Left renal cortex interstitium (tissue), 4 donors: ENCODE data around the gene SYNGR3. TPM values are rescaled to one million over a fixed set of nuclear protein-coding genes. Genes with fewer than 3 reads are reported as not detected.
"Not testable (repeated sequence)": the region's sequence is repeated elsewhere in the genome, so short reads cannot be mapped to it uniquely, and the experiment has no call there.

Experiments
- DNase-seq, 4 donors: peaks; one replicate each; pipeline ENCODE4 v3.0.0-alpha.2; 2013; ENCODE audit warnings: low read depth in 4 of 4, low spot score in 2 of 4, missing footprints in 1 of 4
- polyA plus RNA-seq, 4 donors: library from polyadenylated mRNA; unstranded; fragments of 120-200 nt; gene quantifications; one replicate each; pipeline ENCODE4 v1.2.1, GENCODE V29; 2013; ENCODE audit not compliant: insufficient read length in 4 of 4

SYNGR3 gene, protein sequence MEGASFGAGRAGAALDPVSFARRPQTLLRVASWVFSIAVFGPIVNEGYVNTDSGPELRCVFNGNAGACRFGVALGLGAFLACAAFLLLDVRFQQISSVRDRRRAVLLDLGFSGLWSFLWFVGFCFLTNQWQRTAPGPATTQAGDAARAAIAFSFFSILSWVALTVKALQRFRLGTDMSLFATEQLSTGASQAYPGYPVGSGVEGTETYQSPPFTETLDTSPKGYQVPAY
- polyA plus RNA-seq: 1 to 10 TPM; 1.8 to 2.4 (median 1.9) TPM

DNA sequence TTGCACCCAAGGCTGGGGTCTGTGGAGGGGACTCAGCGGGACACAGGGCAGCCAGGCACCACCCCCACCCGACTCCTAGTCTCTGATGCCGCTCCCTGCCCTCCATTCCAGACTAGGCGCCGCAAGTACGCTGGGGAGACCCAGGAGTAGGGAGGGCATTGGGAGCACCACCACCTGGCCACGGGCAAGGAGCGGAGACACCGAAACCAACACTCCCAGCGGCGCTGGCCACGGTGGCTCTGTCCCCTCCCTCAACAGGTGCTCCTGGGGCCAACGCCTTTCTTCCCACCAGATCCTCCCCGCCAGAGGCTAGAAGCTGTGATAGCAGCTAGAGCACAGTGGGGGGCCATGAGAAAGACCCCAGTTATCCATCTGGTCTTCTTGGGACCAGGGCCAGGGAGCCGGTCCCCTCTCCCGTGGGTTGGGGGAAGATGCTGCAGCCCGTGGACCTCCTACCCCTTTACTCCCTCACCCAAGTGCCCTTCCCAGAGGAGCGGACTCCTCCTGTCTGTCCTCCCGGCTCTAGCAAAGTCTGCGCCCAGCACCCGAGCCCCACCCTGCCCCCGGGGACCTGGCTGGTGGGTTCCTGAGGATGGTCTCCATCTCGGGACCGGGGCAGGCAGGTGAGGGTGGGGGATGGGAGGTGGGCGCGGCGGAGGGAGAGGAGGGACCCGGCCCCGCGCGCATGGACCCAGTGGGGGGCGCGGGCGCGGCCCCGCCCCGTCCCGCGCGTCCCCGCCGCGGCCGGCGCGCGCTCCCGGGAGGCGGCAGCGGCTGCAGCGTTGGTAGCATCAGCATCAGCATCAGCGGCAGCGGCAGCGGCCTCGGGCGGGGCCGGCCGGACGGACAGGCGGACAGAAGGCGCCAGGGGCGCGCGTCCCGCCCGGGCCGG lies at the start of gene SYNGR3:
Gene SYNGR3, plus strand, starts transcription at position 762 of the 892 bp plus-strand sequence. CDS start 133 bp downstream, outside the sequence.
- no peak for DNase-seq

DNA sequence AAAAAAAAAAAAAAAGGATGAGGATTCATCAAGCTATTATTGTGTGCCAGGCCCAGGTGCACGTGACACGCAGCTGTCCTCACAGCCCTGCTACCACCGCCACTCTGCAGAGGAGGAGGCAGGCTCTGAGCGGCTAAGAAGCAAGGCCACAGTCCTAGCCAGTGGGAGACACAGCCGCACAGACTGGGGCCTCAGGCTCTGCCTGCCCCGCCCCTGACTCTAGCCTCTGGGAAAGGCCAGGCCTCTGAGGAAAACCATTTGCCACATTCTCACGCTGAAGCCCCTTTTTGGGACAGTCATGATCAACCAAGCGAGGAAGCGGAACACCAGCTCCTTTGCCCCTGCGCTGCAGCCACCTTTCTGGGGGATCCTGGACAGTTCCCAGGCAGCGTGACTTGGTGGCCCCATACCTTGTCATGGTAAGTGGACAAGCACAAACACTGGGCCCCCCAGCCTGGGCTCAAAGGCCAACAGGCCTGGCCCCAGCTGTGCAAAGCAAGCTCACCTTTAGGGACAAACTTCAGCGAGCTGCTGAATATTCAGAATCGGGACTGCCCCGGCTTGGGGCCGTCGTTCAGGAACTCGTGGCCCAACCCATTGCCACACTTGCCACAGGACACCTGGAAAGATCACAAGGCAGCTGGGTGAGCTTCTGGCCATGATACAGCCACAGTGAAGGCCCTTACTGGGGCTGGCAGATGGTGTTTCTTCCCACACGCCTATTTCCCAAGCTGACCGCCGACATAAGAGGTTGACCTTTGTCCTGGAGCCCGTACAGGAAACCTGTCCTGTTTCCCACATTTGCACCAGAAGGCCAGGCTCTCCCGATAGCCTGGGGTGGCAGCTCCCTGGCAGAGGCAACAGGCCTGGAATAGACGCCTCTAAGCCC lies 49.3 kb upstream of the SYNGR3 start:
- no peak for DNase-seq

DNA sequence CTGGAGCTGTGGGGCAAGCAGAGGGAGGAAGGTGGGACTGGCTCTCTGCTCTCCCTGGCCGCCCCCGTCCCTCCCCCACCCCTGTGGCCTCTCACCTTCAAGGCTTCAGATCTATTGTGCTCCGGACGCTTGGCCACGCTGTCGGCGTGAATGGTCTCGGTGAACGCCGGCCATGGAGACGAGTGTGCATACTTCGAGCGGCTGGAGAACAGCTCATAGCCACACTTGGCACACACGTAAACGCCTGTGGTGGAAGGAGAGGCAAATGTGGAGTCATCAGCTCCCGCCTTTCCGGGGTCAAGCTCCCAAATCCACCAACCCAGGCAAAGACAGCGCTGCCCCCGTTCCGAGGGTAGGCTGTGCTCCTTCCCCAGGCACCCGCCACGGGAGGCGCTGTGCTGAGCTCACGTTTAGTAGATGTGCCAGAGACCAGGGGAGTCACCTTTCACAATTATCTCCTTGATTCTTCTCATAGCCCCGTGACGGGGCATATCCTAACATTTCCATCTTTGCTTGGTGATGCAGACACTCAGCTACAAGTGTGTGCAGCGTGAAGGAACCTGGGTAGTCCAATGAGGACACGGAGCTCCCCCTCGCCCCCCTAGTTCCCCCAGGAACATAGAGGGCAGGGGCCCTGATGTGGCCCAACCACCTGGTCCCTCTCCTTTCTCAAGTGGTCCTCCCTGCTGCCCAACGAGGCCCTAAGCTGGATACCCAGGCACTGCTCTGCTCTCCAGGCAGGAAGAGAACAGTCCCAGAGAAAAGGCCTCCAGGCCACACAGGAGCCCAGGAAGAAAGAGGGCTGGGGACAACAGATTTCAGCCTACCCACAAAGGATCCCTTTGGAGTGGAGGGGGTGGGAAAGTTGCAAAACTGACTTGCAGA lies 48.4 kb upstream of the SYNGR3 start:
- DNase-seq: no peak

DNA sequence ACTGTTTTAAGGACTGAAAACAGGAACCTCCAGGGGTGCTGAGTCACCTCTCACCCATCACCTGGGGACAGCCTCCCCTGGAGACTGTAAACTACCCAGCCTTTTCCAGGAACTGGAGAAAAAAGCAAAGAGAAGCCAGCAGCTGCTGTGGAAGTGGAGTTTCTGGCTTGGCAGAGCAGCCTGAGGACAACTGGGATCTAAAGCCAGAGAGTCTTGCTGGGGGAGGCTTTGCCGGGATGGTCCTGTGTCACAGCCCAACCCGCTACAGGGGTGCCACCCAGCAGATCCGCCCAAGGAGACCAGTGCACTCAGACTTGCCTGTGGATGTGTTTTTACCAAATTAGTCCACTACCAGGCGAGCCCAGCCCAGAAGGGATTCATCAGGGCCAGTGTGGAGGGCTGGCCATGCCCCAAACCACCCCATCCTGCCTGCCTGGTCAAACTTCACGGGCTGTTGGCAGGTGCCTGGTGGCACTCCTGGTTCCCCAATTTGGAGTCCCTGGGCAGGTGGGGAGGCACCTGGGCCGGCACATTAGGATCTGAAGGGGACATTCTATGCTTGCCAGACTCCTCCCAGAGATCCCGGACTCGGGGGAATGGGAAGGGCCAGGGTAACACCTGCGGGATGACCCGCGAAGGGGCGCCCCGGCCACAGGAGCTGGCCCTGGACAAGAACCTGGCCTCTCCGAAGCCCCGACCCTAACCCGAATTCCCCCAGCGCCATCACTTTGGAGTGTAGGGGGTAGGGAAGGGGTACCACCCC lies 47.5 kb upstream of the SYNGR3 start:
- DNase-seq: no peak

DNA sequence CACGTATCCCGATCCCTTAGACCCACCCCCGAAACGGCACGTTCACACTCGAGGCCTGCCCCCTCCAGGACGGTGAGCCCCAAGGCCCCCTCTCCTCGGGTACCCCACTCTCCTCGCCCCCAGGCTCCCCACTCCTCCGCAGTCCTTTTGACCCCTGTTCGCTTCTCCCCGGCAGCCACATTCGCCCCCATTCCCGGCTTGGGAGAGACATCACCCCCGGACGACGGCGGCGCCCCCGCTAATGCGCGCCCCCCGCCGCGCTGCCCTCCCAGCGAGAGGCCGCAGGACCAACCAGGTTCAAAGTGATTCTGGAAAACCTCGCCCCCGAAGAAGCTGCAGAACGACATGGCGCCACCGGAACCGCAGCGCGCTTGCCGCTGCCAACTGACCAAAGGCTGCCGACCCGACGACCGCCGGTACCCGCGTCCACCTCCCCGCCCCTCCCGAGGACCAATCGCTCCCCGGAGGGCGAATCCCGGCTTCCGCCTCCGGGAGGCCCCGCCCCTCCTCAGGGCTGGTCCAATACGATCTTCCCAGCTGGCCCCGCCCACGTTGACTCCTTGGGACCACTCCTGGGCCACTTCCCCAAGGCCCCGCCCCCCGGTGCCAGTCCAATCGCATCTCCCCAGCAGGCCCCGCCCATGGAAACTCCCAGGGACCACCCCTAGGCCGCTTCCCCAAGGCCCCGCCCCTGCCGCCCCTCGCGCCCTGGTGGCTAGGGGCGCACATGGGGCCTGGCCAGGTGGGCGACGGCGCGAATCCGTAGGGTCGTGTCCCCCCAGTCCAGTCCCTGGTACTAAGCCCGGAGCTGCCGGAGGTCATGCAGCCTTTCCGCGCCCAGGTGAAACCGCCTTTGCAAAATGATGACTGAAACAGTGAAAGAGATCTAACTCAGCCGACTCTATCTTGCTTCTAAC lies 46.7 kb upstream of the SYNGR3 start, which contains the start of gene MSRB1:
Gene MSRB1, minus strand, starts transcription at position 390 of the 917 bp plus-strand sequence. Its CDS starts 43 bp downstream, at position 347.
- peak; percentile 88 to 99 (median 96) for DNase-seq

DNA sequence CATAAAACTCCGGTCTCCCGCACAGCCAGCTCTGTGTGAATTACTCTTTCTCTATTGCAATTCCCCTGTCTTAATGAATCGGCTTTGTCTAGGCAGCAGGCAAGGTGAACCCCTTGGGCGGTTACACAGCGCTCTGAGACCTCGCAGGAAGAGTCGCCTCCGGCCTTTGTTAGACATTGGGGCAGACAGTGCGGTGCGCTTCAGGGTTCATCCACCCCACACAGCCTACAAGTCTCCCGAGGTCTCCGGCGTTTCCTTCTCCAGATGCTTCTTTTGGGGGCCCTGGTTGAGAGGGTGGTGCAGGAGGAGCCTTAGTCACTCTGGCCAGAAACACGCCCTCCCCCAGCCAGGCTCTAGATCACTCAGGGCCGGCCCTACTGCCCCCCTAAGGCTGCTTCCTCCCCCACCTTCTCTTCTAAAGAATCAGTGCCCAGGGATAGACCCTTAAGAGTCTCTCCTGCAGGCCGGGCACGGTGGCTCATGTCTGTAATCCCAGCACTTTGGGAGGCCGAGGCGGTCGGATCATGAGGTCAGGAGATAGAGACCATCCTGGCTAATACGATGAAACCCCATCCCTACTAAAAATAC lies 45.1 kb upstream of the SYNGR3 start:
- DNase-seq: no peak

DNA sequence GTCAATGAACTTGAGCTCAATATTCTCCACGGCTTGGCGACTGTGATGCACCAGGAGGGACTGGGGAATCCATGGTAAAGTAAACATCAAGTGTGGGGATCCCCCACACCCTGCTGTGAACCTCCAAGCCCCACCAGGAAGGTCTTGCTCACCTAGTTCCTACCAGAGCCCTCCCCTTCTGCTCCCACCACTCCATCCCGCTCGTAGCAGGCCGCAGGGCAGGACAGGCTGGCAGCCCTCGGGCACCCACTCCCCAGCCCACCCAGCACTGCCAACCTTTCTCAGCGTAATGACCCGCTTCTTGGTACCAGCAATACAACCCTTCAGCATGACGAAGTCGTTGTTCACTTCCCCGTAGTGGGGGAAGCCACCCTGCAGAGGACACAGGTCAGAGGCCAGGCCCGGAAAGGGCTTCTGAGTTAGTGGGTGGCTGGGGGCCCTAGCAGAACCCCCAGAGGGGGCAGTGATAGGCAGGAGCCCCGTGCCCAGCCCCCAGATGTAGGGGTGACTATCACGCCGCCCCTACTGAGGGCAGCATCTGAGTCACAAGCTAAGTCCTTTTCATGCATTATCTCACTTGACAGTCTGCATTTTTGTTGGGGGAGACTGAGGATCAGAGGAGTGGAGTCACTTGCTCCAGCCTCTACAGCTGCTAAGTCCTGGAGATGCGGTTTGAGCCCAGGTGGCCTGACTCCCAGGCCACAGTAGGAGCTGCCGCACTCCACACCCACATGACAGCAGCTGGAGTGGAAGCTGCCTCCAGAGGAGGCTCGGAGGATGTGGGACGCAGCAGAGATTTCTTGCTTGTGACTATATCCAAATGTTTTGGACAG lies 44.0 kb upstream of the SYNGR3 start:
- no peak for DNase-seq

DNA sequence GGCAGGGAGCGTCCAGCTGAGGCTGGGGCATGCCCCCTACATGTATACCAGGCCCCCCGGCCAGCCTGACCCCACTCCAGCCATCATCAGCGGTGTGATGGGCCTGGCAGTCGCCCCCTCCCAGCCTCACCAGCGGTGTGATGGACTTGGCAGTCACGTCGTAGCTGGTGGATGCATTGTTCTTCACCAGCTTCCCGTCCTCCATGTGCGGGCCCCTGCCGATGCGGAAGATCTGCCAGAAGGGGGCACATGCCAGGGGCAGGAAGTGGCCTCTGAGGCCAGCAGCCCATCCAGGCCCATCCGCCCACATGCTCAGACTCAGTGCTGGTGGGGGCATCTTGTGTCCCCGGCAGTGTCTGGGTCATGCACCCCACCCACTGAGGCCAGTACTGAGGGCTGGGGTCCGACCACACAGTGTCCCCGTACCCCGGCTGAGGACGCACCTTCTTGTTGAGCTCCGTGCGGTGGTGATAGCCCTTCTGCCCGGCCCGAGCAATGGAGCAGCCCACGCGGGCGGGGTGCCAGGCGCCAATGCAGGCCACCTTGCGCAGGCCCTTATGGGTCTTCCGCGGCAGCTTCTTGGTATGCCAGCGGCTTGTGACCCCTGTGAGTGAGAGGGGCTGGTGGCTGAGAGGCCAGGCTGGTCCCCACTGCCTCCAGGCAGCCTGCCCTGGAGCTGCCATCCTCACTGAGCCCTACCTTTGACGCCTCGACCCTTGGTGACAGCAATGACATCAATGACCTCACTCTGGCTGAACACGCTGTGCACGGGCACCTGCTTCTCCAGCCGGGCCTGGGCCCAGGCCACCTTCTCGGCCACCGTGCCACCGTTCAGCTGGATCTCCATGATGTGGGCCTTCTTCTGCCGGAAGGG lies 43.0 kb upstream of the SYNGR3 start:
- no peak for DNase-seq

DNA sequence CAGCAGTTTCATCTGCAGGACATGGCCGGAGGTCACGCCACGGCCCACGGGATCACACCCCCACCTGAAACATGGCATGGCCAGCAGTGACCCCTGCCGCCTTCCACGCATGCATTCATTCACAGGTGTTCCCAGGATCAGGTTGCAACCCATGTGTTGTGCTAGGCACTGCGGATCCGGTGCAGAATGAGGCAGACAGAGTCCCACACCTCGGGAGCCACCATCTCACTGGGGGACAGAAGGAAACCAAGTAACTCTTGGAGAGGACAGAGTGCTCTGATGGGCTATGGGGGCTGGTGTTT lies 42.5 kb upstream of the SYNGR3 start:
- DNase-seq: no peak

DNA sequence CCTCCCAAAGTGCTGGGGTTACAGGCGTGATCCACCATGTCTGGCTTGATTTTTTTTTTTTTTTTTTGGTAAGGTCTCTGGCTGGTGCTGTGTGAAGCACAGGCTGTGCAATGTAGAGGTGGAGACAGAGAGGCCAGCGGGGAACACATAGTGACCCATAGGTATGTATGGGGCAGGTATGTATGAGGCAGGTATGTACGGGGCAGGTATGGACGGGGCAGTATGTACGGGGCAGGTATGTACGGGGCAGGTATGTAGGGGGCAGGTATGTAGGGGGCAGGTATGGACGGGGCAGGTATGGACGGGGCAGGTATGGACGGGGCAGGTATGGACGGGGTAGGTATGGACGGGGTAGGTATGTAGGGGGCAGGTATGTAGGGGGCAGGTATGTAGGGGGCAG lies 40.3 kb upstream of the SYNGR3 start:
- no peak for DNase-seq

DNA sequence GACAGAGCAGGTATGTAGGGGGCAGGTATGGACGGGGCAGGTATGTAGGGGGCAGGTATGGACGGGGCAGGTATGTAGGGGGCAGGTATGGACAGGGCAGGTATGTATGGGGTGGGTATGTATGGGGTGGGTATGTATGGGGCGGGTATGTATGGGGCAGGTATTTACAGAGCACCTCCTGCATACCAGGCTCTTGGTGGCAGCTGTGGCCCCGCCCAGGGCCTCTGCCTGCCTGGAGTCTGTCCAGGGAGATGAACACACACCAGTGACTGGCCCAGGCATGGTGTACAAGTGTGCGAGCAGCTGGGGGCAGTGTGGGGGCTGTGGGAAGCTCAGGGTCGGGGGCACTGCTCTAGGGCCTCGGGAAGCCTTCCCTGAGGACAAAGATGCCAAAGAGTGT lies 39.7 kb upstream of the SYNGR3 start:
- no peak for DNase-seq

DNA sequence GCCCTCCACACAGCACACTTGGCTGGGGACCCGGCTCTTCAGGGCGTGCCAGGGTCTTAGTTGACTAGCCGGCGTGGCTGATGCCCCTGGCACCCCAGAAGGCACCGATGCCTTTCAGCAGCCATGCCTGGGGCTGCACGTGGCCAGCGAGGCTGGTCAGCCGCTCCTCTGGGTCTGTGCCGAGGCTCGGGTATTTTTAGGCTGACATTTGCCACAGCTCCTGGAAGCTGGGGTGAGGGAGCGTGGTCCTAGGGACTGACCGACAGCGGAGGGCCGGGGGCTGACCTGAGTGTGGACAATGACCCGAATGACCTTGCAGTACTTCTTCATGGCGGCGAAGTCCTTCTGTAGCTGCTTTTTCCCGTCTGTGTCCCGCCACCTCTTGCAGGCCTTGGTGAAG lies 39.2 kb upstream of the SYNGR3 start:
- no peak for DNase-seq

DNA sequence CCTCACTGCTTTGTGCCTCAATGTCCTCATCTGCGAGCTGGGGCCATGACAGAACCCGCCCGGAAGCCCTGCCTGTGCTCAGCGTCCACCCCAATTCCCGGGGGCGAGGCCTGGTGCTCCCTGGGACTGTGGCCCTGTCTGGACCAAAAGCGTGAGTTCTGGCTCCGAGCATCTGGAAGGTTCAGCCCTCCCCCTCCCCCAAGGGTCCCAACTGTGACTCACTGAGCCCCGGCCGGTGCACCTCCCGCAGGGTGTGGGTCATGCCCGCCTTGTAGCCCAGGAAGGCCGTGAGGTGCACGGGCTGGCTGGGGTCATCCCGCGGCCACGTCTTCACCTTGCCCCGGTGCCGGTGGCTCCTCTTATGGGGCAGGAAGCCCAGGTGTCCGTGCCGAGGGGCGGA lies 36.0 kb upstream of the SYNGR3 start:
- no peak for DNase-seq

DNA sequence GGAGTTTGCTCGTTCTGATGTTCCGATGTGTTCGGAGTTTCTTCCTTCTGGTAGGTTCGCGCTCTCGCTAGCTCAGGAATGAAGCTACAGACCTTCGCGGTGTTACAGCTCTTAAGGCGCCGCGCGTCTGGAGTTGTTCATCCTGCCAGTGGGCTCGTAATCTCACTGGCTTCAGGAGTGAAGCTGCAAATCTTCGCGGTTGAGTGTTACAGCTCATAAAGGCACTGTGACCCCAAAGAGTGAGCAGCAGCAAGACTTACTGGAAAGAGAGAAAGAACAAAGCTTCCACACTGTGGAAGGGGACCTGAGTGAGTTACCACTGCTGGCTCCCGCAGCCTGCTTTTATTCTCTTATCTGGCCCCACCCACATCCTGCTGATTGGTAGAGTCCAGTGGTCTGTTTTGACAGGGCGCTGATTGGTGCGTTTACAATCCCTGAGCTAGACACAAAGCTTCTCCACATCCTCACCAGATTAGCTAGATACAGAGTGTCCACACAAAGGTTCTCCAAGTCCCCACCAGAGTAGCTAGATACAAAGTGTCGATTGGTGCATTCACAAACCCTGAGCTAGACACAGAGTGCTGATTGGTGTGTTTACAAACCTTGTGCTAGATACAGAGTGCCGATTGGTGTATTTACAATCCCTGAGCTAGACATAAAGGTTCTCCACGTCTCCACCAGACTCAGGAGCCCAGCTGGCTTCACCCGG lies 32.2 kb upstream of the SYNGR3 start:
- DNase-seq: not testable (repeated sequence)

DNA sequence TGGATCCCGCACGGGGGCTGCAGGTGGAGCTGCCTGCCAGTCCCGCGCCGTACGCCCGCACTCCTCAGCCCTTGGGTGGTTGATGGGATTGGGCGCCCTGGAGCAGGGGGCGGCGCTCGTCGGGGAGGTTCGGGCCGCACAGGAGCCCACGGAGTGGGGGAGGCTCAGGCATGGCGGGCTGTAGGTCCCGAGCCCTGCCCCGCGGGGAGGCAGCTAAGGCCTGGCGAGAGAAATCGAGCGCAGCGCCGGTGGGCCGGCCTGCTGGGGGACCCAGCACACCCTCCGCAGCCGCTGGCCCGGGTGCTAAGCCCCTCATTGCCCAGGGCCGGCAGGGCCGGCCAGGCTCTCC lies 31.7 kb upstream of the SYNGR3 start:
- DNase-seq: not testable (repeated sequence)
